ENCODE results near the gene DMXL1.
A peak's percentile ranks its signal among the peaks of the same experiment; 100 is the strongest.

Gene DMXL1

GRCh38 chr5:119269061-119269944 is 198.4 kb downstream of the DMXL1 start (continued):
- TF ChIP-seq ZNF76 (tag by site-specific recombination; IDR thresholded peaks at IDR 0.05; ENCODE audit: borderline replicate concordance, low read depth) (no peak), ZNF169 (tag by site-specific recombination; IDR thresholded peaks at IDR 0.05) (no peak), ZBTB44 (tag by site-specific recombination; IDR thresholded peaks at IDR 0.05) (no peak), ZBTB20 (tag by site-specific recombination; IDR thresholded peaks at IDR 0.05) (peak; percentile 69; the same call in 1 of the 2 replicates), ZNF157 (tag by site-specific recombination; IDR thresholded peaks at IDR 0.05) (no peak), BCL11B (tag by site-specific recombination; IDR thresholded peaks at IDR 0.05; ENCODE audit: low read depth) (no peak), FEZF1 (tag by site-specific recombination; IDR thresholded peaks at IDR 0.05) (no peak)

GRCh38 chr5:119270121-119270565 is 199.3 kb downstream of the DMXL1 start:
- ChIA-PET CTCF (interaction anchor here (1.0 to 1.8 kb wide), 7 partner anchors 15 to 282 kb away, joined by 3 to 9 read pairs (median 4); partner anchors contain the start of gene DTWD2), POLR2A (interaction anchor here (1.4 to 3.4 kb wide), 3 partner anchors 19 to 54 kb away, joined by 3 to 32 read pairs (median 12); no protein-coding TSS in a partner anchor)
- Histone ChIP-seq H3K36me3 (ENCODE audit: control insufficient read depth in 2 of 2, insufficient read depth in 1 of 2, low read length in 2 of 2) (no peaks in the 10 kb centered on the region), H3K9me3 (ENCODE audit: control insufficient read depth, insufficient read depth, low read depth, low read length) (no peaks in the 10 kb centered on the region), H3K4me1 (ENCODE audit: control insufficient read depth, insufficient read depth, low read length) (peaks cover 45% of the 10 kb centered on the region), H3K4me3 (ENCODE audit: low read depth, low read length) (no peak overlapping the region), H3K27ac (ENCODE audit: extremely low read depth, low read depth, low read length) (no peak overlapping the region)
- no peak for TF ChIP-seq EGR2 (tag by site-specific recombination; IDR thresholded peaks at IDR 0.05; ENCODE audit: low read depth)
- TF ChIP-seq RBAK (tag by site-specific recombination; IDR thresholded peaks at IDR 0.05) = no peak
- peak; percentile 96 for TF ChIP-seq GLI2 (tag by site-specific recombination; IDR thresholded peaks at IDR 0.05; ENCODE audit: borderline replicate concordance, low read depth)
- TF ChIP-seq PRDM4 (tag by site-specific recombination; IDR thresholded peaks at IDR 0.05) = peak; percentile 92
- peak; percentile 75 for TF ChIP-seq ZNF362 (tag by site-specific recombination; IDR thresholded peaks at IDR 0.05)
- TF ChIP-seq ZNF239 (tag by site-specific recombination; IDR thresholded peaks at IDR 0.05) = peak; percentile 29; the same call in 1 of the 2 replicates
- peak; percentile 87 for TF ChIP-seq HIC1 (tag by site-specific recombination; IDR thresholded peaks at IDR 0.05)
- peak; percentile 88 for TF ChIP-seq IKZF3 (tag by site-specific recombination; IDR thresholded peaks at IDR 0.05)
- TF ChIP-seq TSHZ1 (tag by site-specific recombination; IDR thresholded peaks at IDR 0.05; ENCODE audit: borderline replicate concordance) = peak; percentile 96
- TF ChIP-seq YY1 (tag by site-specific recombination; IDR thresholded peaks at IDR 0.05) = no peak
- TF ChIP-seq KLF7 (tag by site-specific recombination; IDR thresholded peaks at IDR 0.05; ENCODE audit: borderline replicate concordance) = peak; percentile 48; the same call in 1 of the 2 replicates
- TF ChIP-seq ZNF843 (tag by site-specific recombination; IDR thresholded peaks at IDR 0.05) = peak; percentile 99
- peak; percentile 93 for TF ChIP-seq OVOL3 (tag by site-specific recombination; IDR thresholded peaks at IDR 0.05)
- TF ChIP-seq ZNF664 (tag by site-specific recombination; IDR thresholded peaks at IDR 0.05) = no peak
- no peak for TF ChIP-seq ZNF548 (tag by site-specific recombination; IDR thresholded peaks at IDR 0.05)
- peak; percentile 55 for TF ChIP-seq ZNF76 (tag by site-specific recombination; IDR thresholded peaks at IDR 0.05; ENCODE audit: borderline replicate concordance, low read depth)
- no peak for TF ChIP-seq TRIM28 (IDR thresholded peaks at IDR 0.05; ENCODE audit: borderline replicate concordance, low read length)
- TF ChIP-seq ZNF580 (tag by site-specific recombination; IDR thresholded peaks at IDR 0.05) = peak; percentile 80

Measured in HEK293 (cell line).